Adrenal gland (tissue), 12 donors: ENCODE data around the gene DDX31. TPM values are rescaled to one million over a fixed set of nuclear protein-coding genes. Genes with fewer than 3 reads are reported as not detected.

Source experiments
- DNase-seq, 7 donors: peaks; one replicate each; pipeline ENCODE4 v3.0.0-alpha.2; 2019 to 2020
- H3K27ac ChIP-seq, 5 donors: fragments of 200-600 bp; sonication (generic) in 4 of 5; 1 replicate in 3 of 5; 2 replicates in 2 of 5; pipeline versions ENCODE4 v1.5.1 to v1.8.0; 2016 to 2020; ENCODE audit warnings: mild to moderate bottlenecking in 1 of 5
- H3K27me3 ChIP-seq: fragments of 200-600 bp; 2 replicates; pipeline ENCODE4 v1.8.0; 2021
- H3K36me3 ChIP-seq, 2 donors: fragments of 200-600 bp; replicated peaks in 1 of 2; 1 replicate in 1 of 2; 2 replicates in 1 of 2; pipeline versions ENCODE4 v1.5.1 to v1.8.0; 2018 to 2022
- H3K4me1 ChIP-seq, 2 donors: fragments of 200-600 bp; replicated peaks in 1 of 2; 1 replicate in 1 of 2; 2 replicates in 1 of 2; pipeline versions ENCODE4 v1.5.1 to v1.8.0; 2018 to 2021
- H3K4me3 ChIP-seq, 4 donors: fragments of 200-600 bp; sonication (generic) in 3 of 4; one replicate each; pipeline ENCODE4 v1.5.1; 2016 to 2018
- H3K9me3 ChIP-seq, 3 donors: fragments of 200-600 bp; sonication (generic) in 1 of 3; replicated peaks in 1 of 3; 1 replicate in 2 of 3; 2 replicates in 1 of 3; pipeline versions ENCODE4 v1.5.1 to v1.8.0; 2016 to 2021
- CTCF ChIP-seq, 6 experiments: fragments of 450-650 bp in 4 of 6; fragments of 200-600 bp in 2 of 6; sonication (generic) in 1 of 6; IDR thresholded peaks; 1 replicate in 5 of 6; 2 replicates in 1 of 6; pipeline versions ENCODE4 v1.5.1 to v1.8.0; 2016 to 2021; ENCODE audit warnings: antibody characterized with exemption in 6 of 6, mild to moderate bottlenecking in 2 of 6, moderate library complexity in 1 of 6
- POLR2A ChIP-seq, 2 donors: fragments of 450-650 bp; IDR thresholded peaks; one replicate each; pipeline ENCODE4 v1.6.1; 2017; ENCODE audit warnings: antibody characterized with exemption in 2 of 2, mild to moderate bottlenecking in 2 of 2, moderate library complexity in 1 of 2
- WGBS, 4 donors: extraction: QIAGEN DNeasy Blood & Tissue Kit in 2 of 4; methylation state at CpG; one replicate each; pipeline versions ENCODE4 v1.1.5 to v1.1.7; 2013 to 2017; 5-methylcytosine and 5-hydroxymethylcytosine counted together
- intact Hi-C, 2 donors: fragments of 100-400 bp; cut with DNase I; formaldehyde crosslinking; loops; one replicate each; pipeline versions ENCODE4 v1.14.1 to v1.15.0; 2022 to 2023
- polyA plus RNA-seq, 3 donors: library from polyadenylated mRNA; stranded (reverse); fragments of 200-250 nt in 2 of 3; fragments of 350-450 nt in 1 of 3; fragmentation: Illumina TruSeq in 1 of 3; extraction: RNeasy Lipid Tissue Mini Kit (QIAGEN cat#74804) in 1 of 3; gene quantifications; one replicate each; pipeline ENCODE4 v1.2.3, GENCODE V29; 2013 to 2014
- total RNA-seq, 9 donors: library from RNA; depleted of rRNA in 4 of 9; stranded (reverse); fragments of >200 nt in 4 of 9; fragments of 120-200 nt in 1 of 9; fragmentation: NEBNext Ultra II Directional in 1 of 9; extraction: Animal tissue kit (Norgen Biotek cat#: 25700) in 1 of 9; gene quantifications; one replicate each; pipeline versions ENCODE4 v1.1.0 to v1.2.4, GENCODE V29; 2013 to 2023
- donor health status: healthy with polysubstance abuse.
- donor health status: Bipolar disorder and iron deficiency.
- donor health status: DM: yes; HTN: yes; CAD: no.
- donor health status: DM: no; HTN: no; CAD: no.
- donor health status: DM: no; HTN: no; CAD: no.
- donor health status: DM: yes; HTN: yes; CAD: no.

Gene DDX31
- total and polyA plus RNA-seq, 12 donors, result 7.4 to 13.8 (median 9.7) TPM

DNA sequence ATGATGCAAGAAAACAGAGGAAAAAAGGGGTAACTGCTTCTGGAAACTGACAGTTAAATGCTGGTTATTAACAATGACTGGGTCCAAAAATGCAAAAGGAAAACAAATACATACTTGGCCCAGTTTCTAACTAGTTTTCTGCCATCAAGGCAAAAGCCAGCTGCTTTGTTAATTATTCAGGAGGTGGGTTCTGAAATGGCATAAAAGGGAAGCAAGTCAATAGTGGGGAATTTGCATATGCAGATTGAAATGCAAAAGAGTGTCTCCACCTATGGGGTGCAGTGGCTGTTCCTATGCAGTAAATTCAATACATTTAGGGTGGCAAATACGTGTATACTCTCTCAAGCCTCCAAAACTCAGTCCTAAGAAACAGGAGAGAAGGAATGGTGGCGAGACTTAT lies 54.0 kb downstream of the DDX31 start:
- no peak for DNase-seq
- peaks cover 0 to 35% of the 10 kb centered on the region in 2 donors for H3K36me3 ChIP-seq
- 90 to 97% (median 94%) methylated on average over 2 of the region's 2 CpGs for WGBS, 4 donors
- TF ChIP-seq POLR2A (IDR thresholded peaks at IDR 0.05) (no peak), CTCF (IDR thresholded peaks at IDR 0.05) (no peak)
- intact Hi-C loops, result no loop called here
- no peak overlapping the region for H3K27ac ChIP-seq
- H3K4me3 ChIP-seq, result no peak overlapping the region
- H3K4me1 ChIP-seq, result no peaks in the 10 kb centered on the region
- H3K9me3 ChIP-seq, result no peaks in the 10 kb centered on the region
- no peaks in the 10 kb centered on the region for H3K27me3 ChIP-seq

- TF ChIP-seq POLR2A (IDR thresholded peaks at IDR 0.05) (no peak), CTCF (IDR thresholded peaks at IDR 0.05) (no peak)
- intact Hi-C loops, result no loop called here
Observed at GRCh38 chr9:132614324-132614723, 55.5 kb downstream of the DDX31 start.

GRCh38 chr9:132610661-132611060 lies 59.1 kb downstream of the DDX31 start:
- intact Hi-C loops, result no loop called here
- 87 to 91% (median 89%) methylated on average over 12 of the region's 12 CpGs for WGBS, 4 donors
- no peaks in the 10 kb centered on the region for H3K4me1 ChIP-seq
- TF ChIP-seq CTCF (IDR thresholded peaks at IDR 0.05) (no peak), POLR2A (IDR thresholded peaks at IDR 0.05) (no peak)
- no peak for DNase-seq
- peaks cover 0 to 36% of the 10 kb centered on the region in 2 donors for H3K36me3 ChIP-seq
- H3K27ac ChIP-seq, result no peak overlapping the region
- no peak overlapping the region for H3K4me3 ChIP-seq
- H3K9me3 ChIP-seq, result no peaks in the 10 kb centered on the region
- no peaks in the 10 kb centered on the region for H3K27me3 ChIP-seq

More at GRCh38 chr9:132614324-132614723, 55.5 kb downstream of the DDX31 start:
- Histone ChIP-seq H3K27me3 (no peaks in the 10 kb centered on the region), H3K27ac (no peak overlapping the region), H3K9me3 (no peaks in the 10 kb centered on the region), H3K36me3 (peaks cover 0 to 39% of the 10 kb centered on the region in 2 donors), H3K4me1 (no peaks in the 10 kb centered on the region), H3K4me3 (no peak overlapping the region)
- WGBS, 4 donors, result 79 to 91% (median 85%) methylated on average over 6 of the region's 6 CpGs
- DNase-seq, result no peak

DNA sequence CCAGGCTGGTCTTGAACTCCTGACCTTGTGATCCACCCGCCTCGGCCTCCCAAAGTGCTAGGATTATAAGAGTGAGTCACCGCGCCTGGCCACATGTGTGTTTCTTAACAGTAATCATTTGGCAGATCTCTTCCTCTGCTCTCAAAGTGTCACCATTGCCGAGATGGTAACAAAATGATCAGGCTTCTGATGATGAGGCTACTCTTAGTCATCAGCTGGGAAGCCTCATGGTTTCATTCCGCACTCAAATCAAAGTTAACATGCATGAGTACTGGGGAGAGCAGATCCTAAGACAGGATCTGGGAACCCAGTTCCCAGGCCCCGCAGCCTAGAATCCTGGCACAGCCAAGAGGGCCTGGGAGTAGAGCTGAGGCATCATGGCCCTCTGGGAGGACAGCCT lies 60.0 kb downstream of the DDX31 start:
- Histone ChIP-seq H3K4me1 (no peaks in the 10 kb centered on the region), H3K4me3 (no peak overlapping the region), H3K27me3 (no peaks in the 10 kb centered on the region), H3K27ac (no peak overlapping the region), H3K36me3 (peaks cover 0 to 36% of the 10 kb centered on the region in 2 donors), H3K9me3 (no peaks in the 10 kb centered on the region)
- WGBS, 4 donors, result 85 to 86% (median 86%) methylated on average over 6 to 7 of the region's 7 CpGs
- no peak for DNase-seq
- intact Hi-C loops, result no loop called here
- no peak for TF ChIP-seq CTCF (IDR thresholded peaks at IDR 0.05)
- no peak for TF ChIP-seq POLR2A (IDR thresholded peaks at IDR 0.05)
